Globus pallidus (tissue), 1 donor: ENCODE results near the gene MAP3K6.
A peak's percentile ranks its signal among the peaks of the same experiment; 100 is the strongest.

Experiments used
- DNase-seq: peaks from one replicate; pipeline ENCODE4 v3.0.0-alpha.2; 2015; ENCODE audit warnings: low spot score

Gene MAP3K6

DNA sequence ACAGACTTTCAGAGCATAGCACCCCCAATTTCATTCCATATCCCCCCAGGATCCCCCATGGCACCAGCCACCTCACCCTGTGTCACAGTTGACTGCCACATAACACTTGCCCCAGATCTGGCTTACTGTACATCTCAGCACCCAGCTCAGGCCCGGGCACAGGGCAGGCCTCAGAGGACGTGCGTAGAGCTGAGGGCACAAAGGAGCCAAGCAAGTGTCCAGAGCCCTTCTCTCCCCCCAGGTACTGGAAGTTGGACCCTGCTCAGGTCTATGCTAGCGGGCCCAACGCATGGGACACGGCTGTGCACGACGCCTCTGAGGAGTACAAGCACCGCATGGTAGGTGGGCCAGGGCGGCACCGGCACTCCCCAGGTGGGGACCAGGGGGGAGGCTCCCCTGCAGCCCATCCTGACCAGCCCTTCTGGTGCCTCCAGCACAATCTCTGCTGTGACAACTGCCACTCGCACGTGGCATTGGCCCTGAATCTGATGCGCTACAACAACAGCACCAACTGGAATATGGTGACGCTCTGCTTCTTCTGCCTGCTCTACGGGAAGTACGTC is 33.0 kb downstream of the MAP3K6 start:
- no peak for DNase-seq

DNA sequence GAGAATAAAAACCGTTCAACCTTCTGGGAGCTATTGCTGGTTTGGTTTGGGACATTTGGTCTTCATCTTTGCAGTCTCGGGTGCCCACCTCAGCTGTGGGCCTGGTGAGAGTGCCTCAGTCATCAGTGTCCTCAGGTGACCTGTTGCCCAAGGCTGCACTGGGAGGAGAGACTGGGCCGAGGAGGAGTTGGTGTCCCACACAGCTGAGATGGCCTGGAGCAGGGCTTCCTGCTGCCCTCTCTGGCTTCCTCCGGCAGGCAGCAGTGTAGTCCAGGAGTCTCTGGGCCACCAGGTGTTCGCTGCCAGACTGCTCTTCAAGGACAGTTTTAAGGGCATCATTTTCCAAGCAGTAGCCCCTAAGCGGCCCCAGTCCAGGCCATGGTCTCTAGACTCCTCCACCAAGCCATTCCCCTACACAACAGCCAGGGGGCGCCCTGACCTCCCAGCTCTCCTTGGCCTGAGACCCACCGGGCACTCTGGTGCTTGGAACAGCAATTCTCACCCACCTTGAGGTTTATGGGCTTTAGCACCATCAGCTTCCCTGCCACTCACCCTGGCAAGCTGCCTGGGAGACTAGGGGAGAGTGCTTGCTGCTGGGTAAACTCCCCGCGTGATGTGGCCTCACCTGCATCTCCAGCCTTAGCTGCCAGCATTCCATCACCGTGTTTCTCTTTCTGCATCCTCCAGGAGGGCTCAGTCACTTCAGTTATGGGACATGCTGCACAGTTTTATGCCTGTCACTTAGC is 34.1 kb downstream of the MAP3K6 start:
- peak; percentile 18 for DNase-seq

DNA sequence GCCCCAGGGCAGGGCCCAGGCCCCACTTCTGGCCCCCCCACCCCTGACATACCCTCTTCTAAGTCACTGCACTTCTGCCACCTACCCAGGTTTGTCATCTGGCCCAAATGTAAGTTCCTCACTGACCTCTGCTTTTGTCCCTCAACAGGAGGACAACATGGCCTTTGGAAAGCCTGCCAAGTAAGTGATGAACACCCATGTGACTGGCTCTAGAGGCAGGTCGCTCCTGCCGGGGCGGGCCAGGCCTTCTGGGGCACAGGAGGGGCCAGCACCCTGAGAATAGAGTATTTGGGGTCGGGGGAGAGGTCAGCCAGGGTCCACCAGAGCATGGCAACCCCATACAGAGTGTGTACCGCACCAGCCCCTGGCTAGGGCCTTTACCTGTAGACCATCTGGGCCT is 34.8 kb downstream of the MAP3K6 start:
- no peak for DNase-seq

DNA sequence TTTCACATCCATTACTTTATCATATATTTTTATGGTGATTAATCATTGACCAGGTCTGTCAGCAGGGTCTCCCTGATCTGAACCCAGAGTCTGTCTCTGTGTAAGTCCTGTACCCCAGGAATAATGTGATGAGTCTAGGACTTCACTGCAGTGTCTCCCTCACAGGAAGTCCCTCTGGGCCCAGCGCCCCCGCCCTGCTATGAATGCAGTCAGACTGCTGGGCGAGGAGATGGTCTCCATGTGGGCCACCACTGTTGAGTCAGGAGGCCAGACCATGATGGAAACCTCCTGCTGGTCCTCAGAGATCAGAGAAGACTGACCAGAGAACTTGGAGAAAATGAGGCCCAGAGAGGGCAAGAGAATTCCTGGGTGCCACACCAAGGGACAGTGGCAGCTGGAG is 35.3 kb downstream of the MAP3K6 start:
- no peak for DNase-seq

DNA sequence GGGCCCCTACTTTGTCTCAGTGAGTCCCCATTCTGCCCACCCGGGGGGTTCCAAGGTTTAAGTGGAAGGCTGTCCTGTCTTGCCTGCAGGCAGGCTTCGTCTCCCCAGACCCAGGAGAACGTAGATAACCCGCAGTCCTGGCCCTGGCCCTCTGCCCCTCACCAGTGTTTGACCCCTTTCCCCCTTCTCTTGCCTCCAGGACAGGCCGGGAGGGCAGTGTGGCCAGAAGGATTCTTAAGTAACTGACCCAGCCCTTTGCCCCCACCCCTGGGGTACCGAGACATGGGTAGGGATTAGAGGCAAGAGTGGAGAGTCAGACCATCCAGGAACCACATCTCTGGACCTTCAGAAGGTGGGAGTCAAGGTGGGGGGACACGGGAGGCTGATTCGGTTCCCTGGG is 36.0 kb downstream of the MAP3K6 start:
- DNase-seq: no peak

DNA sequence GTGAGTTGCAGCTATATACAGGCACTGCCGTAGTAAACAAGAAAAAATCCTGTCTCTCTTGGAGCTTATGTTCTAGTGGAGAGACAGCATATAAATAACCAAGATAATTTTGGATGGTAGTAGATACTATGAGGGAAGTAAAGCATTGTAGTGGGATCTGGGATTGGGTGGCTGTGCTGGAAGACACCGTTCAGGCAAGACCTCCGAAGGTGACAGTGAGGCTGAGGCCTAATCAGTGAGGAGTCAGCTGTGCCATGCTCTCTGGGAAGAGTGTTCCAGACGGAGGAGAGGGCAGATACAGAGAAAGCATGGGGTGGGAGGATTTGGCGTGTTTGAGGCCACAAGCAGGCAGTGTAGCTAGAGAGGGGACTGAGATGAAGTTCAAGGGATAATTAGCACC is 38.8 kb downstream of the MAP3K6 start:
- no peak for DNase-seq

DNA sequence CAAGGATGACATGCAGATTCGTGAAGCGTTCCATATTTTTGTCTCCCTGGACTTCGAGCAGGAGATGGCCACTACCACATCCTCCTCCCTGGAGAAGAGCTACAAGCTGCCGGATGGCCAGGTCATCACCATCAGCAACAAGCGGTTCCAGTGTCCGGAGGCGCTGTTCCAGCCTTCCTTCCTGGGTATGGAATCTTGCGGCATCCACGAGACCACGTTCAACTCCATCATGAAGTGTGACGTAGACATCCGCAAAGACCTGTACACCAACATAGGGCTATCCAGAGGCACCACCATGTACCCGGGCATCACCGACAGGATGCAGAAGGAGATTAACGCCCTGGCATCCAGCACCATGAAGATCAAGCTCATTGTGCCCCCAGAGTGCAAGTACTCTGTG is 41.5 kb downstream of the MAP3K6 start:
- no peak for DNase-seq

DNA sequence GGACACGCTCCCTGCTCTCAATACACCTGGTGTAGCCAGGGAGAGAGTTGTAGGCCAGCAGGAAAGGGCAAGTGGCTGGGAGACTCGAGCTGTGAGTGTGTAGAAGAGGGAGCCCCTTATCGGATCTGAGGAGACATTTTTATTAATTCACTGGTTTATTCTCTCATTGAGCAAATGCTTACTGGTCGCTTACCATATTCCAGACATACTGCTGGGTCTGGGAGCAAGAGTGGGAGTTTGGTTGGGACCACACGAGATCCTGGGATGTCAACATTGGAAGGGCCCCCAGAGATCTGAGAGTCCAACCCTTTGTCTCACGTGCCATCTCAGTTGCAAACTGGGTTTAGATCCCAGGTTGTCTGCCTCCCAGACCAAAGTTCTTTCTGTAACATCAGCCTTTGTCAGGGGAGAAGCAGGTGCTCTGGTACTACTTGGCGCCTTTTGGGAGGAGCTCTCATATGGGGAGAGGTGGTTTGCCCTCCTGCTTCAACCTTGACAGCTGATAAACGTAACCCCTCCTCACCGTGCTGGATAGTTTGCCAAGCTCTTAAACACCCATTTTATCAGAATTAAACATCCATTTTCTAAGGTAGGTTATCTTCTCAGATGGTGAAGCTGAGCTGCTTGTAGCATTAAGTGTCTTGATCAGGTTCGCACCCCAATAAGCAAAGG is 44.1 kb downstream of the MAP3K6 start:
- DNase-seq: no peak

DNA sequence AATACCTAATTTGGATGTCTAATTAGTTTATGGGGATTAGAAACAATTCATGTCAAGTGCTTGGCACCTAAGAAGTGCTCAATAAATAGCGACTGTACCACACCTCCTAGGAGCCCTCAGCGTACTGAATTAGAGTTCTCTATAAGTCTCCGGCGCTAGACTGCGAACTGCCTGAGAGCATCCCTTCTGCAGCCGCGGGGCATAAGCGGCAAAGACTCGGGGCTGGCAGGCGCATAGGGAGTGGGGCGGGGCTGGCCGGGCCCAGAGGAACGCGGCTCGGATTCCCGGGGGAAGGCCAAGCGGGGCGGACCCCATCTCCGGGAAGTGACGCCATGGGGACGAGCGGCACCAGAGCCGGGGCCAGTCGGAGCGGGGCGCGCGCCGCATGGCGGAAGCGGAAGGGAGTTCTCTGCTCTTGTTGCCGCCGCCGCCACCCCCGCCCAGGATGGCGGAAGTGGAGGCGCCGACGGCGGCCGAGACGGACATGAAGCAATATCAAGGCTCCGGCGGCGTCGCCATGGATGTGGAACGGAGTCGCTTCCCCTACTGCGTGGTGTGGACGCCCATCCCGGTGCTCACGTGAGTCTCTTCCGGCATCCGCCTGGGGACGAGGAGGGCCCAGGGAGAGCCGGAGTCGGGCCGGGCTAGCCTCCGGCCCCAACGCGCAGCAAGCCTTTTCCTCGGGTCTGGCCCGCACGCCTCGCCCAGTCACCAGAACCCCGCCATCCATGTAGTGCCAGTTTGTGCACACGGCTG is 44.8 kb downstream of the MAP3K6 start, which contains the start of gene TMEM222:
Gene TMEM222 (plus strand): TSS at position 351 of the 756 bp plus-strand sequence. CDS start 35 bp downstream, at position 386.
- DNase-seq: peak; percentile 97

DNA sequence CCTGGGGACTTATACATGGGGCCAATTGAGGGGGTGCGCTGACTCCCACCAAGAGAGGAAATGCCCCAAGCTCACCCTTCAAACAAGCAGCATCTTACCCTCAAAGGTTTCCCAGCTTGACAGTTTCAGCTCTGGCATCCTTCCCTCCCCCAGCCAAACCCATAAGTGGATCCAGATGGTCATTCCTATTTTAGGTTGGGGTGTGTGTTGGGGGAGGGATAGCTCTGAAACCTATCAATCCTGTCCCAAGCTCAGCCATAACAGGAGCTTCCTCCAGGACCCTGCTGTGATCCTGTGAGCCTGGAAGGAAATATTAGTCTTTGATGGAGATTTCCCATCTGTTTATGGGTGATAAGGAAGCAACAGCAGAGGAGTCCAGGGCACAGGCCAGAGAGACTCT is 48.2 kb downstream of the MAP3K6 start:
- DNase-seq: no peak

DNA sequence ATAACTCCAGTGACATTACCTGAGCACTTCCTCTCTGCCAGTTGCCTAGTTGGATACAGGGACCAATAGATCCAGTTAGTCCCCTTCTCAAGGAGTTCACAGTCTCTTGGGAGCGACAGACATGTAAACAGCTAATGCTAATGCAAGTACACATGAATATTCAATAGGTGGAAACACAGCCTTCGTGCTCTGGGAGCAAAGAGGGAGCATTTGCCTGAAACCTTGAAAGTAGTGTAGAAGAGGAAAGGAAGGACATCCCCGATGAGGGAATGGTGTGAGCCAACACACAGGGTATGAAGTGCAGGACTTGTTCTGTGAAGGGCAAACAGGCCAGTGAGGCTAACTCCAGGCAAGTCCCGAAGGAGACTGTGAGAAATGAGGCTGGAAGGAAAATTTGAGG is 48.6 kb downstream of the MAP3K6 start:
- no peak for DNase-seq

DNA sequence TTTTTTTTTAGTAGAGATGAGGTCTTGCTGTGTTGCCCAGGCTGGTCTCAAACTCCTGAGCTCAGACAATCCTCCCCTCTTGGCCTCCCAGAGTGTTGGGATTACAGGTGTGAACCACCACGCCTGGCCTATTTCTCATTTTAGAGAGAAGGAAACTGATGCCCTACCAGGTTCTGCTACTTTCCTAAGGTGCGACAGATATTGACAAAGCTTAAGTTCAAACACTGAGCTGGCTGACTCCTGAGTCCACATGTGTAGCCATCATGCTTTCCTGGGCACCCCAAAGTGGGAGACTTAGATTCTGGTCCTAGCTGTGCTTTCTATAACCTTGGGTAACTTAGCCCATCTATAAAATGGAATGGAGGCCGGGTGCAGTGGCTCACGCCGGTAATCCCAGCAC is 49.9 kb downstream of the MAP3K6 start:
- no peak for DNase-seq

DNA sequence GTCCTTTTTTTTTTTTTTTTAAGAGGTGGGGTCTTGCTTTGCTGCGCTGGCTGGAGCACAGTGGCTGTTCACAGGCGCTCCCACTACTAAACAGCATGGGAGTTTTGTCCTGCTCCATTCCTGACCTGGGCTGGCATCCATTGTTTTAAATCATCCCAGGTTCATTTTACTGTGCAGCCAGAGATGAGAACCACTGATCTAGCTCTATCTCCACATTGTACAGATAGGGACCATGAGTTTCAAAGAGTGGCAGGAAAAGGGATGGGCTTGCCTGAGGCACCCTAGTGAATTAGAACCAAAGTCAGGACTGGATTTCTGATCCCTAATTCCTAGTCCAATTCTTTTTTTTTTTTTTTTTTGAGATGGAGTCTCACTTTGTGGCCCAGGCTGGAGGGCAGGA is 52.0 kb downstream of the MAP3K6 start:
- no peak for DNase-seq

DNA sequence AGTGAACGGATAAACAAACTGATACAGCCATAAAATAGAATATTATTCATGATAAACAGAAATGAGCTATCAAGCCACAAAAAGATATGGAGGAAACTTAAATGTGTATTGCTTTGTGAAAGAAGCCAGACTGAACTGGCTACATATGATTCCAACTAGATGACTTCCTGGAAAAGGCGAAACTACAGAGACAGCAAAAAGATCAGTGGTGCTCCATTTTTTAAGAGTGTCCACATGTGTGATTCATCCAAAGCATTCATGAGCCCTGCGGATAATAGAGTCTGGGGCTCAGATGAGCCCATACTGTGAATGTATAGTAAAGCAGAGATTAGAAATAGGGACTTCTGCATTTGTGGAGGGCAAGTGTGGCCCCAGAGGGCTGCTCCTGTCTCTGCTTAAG is 52.6 kb downstream of the MAP3K6 start:
- DNase-seq: no peak

DNA sequence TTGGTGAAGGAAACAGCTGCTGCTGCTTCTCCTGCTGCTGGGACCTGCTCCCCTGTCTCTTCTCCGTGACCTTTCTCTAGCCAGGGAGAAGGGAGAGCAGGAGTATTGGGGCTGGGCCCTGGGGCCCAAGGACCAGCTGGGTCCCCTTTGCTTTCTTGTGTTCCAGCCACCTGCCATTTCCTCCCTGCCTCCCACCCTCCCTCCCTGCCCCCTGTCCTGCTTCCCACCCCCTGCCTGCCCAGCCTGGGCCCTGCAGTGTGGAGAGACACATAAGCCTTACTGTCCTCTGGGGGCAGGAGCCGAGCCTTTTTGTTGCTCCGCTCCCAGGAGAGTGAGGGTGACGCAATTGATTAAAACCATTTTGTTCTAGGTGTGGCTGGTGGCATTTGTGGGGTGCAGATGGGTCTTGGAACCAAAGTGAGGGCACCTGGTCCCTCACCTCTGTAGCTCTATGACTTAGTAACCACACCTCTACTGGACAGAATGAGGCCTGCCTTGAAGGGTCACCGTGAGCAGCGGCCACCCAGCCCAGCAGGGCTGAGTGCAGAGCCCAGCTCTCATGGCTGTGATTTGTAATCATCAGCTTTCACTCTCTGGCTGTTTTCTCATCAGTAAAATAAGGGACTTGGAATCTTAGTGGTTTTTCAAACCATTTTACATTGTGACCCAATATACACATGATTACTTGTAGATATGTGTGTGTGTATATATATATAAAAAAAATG is 58.7 kb downstream of the MAP3K6 start:
- no peak for DNase-seq

DNA sequence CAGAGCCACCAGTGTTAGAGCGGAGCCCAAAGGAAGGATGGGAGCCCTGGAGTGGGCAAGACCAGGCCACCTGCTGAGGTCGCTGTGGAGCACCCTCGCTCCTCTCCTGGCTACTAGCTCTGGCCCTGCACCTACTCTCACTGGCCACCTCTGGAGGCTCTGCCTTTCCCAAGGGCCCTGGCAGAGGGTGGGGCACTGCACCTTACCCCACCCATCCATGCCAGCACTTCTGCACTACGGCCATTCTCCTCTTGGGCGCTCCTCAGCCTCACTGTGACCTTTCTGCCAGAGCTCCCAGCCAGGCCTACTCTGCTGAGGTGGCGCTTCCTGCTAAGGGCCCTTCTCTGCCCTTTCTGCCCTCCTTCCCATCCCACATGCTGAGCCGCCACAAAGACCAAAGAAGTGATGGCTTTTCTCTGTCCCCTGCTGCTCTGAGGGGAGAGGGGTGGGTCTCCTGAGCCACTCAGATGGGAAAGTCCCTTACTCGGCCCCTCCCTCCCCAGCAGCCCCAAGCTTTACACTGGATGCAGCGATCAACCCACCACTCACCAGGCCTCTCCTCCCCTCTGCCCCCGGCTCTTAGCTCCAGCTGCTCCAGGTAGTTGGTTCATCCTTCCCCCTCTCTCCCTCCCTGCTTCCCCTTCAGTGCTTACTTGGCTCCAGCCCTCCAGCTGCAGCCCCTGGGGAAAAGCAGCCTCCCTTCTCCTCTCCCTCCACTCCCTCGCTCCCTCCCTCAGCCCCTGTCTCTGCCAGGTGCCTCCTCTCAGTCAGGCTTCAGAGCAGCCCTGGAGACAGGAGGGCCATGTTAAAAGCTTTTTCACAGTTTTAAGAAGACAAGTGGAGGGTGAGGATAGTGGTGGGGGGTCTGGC is 59.6 kb downstream of the MAP3K6 start:
- DNase-seq: no peak

DNA sequence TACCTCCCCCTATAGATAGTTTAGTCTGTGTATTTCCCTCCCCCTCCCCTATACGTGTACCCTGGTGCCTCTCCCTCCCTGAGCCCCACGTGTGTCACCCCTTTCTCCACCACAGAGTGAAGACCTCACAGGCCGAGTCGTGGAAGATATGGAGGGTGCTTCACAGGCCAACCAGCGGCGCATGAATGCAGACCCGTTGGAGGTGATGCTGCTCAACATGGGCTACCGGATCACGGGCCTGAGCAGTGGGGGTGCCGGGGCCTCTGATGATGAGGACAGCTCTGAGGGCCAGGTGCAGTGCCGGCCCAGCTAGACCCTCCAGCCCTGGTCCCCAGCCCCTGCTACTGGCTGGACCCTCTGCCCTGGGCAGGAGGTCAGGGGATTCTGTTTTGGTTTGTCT is 60.7 kb downstream of the MAP3K6 start:
- no peak for DNase-seq
